SK-N-SH (cell line): ENCODE results near the gene MIPEP. TPM values are rescaled to one million over a fixed set of nuclear protein-coding genes. Genes with fewer than 3 reads are reported as not detected.

Experiments used
- CTCF ChIA-PET: fragments of 300-600, 350-600 bp; formaldehyde crosslinking; extraction: SDS; loops from one replicate; lab custom pipeline; 2021; lab: Yijun Ruan, JAX
- POLR2A ChIA-PET: fragments of 350-600 bp; sonication (Branson Sonifier 250); formaldehyde crosslinking; extraction: SDS; loops from one replicate; lab custom pipeline; 2020; ENCODE audit warnings: antibody characterized with exemption, inconsistent platforms; lab: Yijun Ruan, JAX
- DNase-seq: peaks from one replicate; pipeline ENCODE4 v3.0.0; 2012
- H2AFZ ChIP-seq: fragments of 200-600 bp; sonication (generic); 2 replicates; pipeline ENCODE4 v1.8.1; 2016; ENCODE audit warnings: antibody characterized with exemption, mild to moderate bottlenecking, low read depth
- H3F3A ChIP-seq: fragments of 200-600 bp; sonication (generic); replicated peaks from 2 replicates; pipeline ENCODE3; 2016; ENCODE audit warnings: antibody characterized with exemption, mild to moderate bottlenecking; ENCODE audit not compliant: insufficient read depth
- H3K27ac ChIP-seq, 2 experiments: fragments of 200-500 bp in 1 of 2; fragments of 200-600 bp in 1 of 2; sonication (Bioruptor generic) in 1 of 2; sonication (generic), shearing (Covaris generic) in 1 of 2; 2 replicates each; pipeline versions ENCODE4 v1.5.1 to v1.6.1; 2014 to 2016; ENCODE audit warnings: low read depth in 2 of 2, inconsistent platforms in 1 of 2, low read length in 1 of 2, mild to moderate bottlenecking in 1 of 2, mixed read lengths in 1 of 2
- H3K27me3 ChIP-seq: fragments of 200-600 bp; sonication (generic), shearing (Covaris generic); 2 replicates; pipeline ENCODE4 v1.6.1; 2016; ENCODE audit warnings: mixed run types; ENCODE audit not compliant: insufficient read depth
- H3K36me3 ChIP-seq, 2 experiments: fragments of 200-500 bp in 1 of 2; fragments of 200-600 bp in 1 of 2; sonication (Bioruptor generic) in 1 of 2; sonication (generic) in 1 of 2; replicated peaks in 1 of 2; 2 replicates each; pipeline versions ENCODE3 to v1.5.1; 2014 to 2016; ENCODE audit warnings: low read length in 1 of 2, mild to moderate bottlenecking in 1 of 2; ENCODE audit not compliant: insufficient read depth in 2 of 2, control insufficient read depth in 1 of 2
- H3K4me1 ChIP-seq, 2 experiments: fragments of 200-500 bp in 1 of 2; fragments of 200-600 bp in 1 of 2; sonication (Bioruptor generic) in 1 of 2; sonication (generic), shearing (Covaris generic) in 1 of 2; 2 replicates each; pipeline versions ENCODE4 v1.5.1 to v1.6.1; 2014 to 2016; ENCODE audit warnings: low read depth in 1 of 2, low read length in 1 of 2, mixed run types in 1 of 2; ENCODE audit not compliant: insufficient read depth in 2 of 2, control insufficient read depth in 1 of 2
- H3K4me2 ChIP-seq: fragments of 200-600 bp; sonication (generic), shearing (Covaris generic); 2 replicates; pipeline ENCODE4 v1.6.1; 2017; ENCODE audit warnings: mixed run types
- H3K4me3 ChIP-seq, 2 experiments: fragments of 200-500 bp in 1 of 2; fragments of 200-600 bp in 1 of 2; sonication (Bioruptor generic) in 1 of 2; sonication (generic), shearing (Covaris generic) in 1 of 2; 2 replicates each; pipeline versions ENCODE4 v1.5.1 to v1.8.1; 2014 to 2016; ENCODE audit warnings: low read depth in 2 of 2, inconsistent platforms in 1 of 2, low read length in 1 of 2, mild to moderate bottlenecking in 1 of 2, mixed read lengths in 1 of 2, moderate library complexity in 1 of 2
- H3K79me2 ChIP-seq: fragments of 200-600 bp; sonication (generic); 2 replicates; pipeline ENCODE4 v1.8.1; 2017; ENCODE audit warnings: mild to moderate bottlenecking; ENCODE audit not compliant: insufficient read depth
- H3K9ac ChIP-seq: fragments of 200-600 bp; sonication (generic); 2 replicates; pipeline ENCODE4 v1.6.1; 2017; ENCODE audit warnings: mixed run types
- H3K9me2 ChIP-seq: fragments of 200-600 bp; sonication (generic); 2 replicates; pipeline ENCODE4 v1.6.1; 2017; ENCODE audit warnings: mixed run types
- H3K9me3 ChIP-seq: fragments of 200-600 bp; sonication (generic); 2 replicates; pipeline ENCODE4 v1.6.1; 2017; ENCODE audit warnings: mixed run types, mild to moderate bottlenecking, moderate library complexity
- H4K20me1 ChIP-seq: fragments of 200-600 bp; sonication (generic); 2 replicates; pipeline ENCODE4 v1.6.1; 2017; ENCODE audit warnings: mild to moderate bottlenecking, mixed run types; ENCODE audit not compliant: insufficient read depth
- CHD2 ChIP-seq: fragments of 150-350 bp; IDR thresholded peaks from 2 replicates; pipeline ENCODE4 v1.6.1; 2018; ENCODE audit warnings: low read length; ENCODE audit not compliant: partially characterized antibody
- ELF1 ChIP-seq: IDR thresholded peaks from 2 replicates; pipeline ENCODE4 v1.4.0; 2012
- EP300 ChIP-seq, 2 experiments: IDR thresholded peaks; 2 replicates each; pipeline versions ENCODE4 v1.4.0 to v1.6.1; 2012; ENCODE audit warnings: borderline replicate concordance in 1 of 2, low read depth in 1 of 2, low read length in 1 of 2
- FOSL2 ChIP-seq: IDR thresholded peaks from 2 replicates; pipeline ENCODE4 v1.4.0; 2012; ENCODE audit warnings: low read depth, mild to moderate bottlenecking, moderate library complexity, borderline replicate concordance
- FOXJ3 ChIP-seq: sonication (generic); formaldehyde crosslinking; IDR thresholded peaks from 2 replicates; pipeline ENCODE4 v1.5.1; 2020; ENCODE audit warnings: mild to moderate bottlenecking, missing genetic modification reagents
- FOXM1 ChIP-seq: IDR thresholded peaks from 2 replicates; pipeline ENCODE4 v1.4.0; 2012; ENCODE audit warnings: low read depth, mild to moderate bottlenecking
- GATA2 ChIP-seq: sonication (generic); formaldehyde crosslinking; IDR thresholded peaks from 2 replicates; pipeline ENCODE4 v1.5.0; 2020; ENCODE audit warnings: mild to moderate bottlenecking, missing genetic modification reagents
- MAX ChIP-seq: IDR thresholded peaks from 2 replicates; pipeline ENCODE4 v1.4.0; 2012; ENCODE audit warnings: low read depth
- MEF2A ChIP-seq: IDR thresholded peaks from 2 replicates; pipeline ENCODE4 v1.4.0; 2012; ENCODE audit warnings: low read depth, borderline replicate concordance
- NFIC ChIP-seq: IDR thresholded peaks from 2 replicates; pipeline ENCODE4 v1.4.0; 2012; ENCODE audit warnings: borderline replicate concordance
- RCOR1 ChIP-seq: fragments of 150-350 bp; IDR thresholded peaks from 2 replicates; pipeline ENCODE4 v1.6.1; 2017; ENCODE audit warnings: antibody characterized with exemption, low read length
- REST ChIP-seq: IDR thresholded peaks from 2 replicates; pipeline ENCODE4 v1.6.1; 2012; ENCODE audit warnings: mild to moderate bottlenecking, low read depth, low read length, moderate library complexity
- SIN3A ChIP-seq: IDR thresholded peaks from 2 replicates; pipeline ENCODE4 v1.6.1; 2012; ENCODE audit warnings: low read depth, mild to moderate bottlenecking, low read length, moderate library complexity, borderline replicate concordance
- SMC3 ChIP-seq: IDR thresholded peaks from 2 replicates; pipeline ENCODE4 v1.6.1; 2012; ENCODE audit warnings: low read depth, low read length, improper control_type of control experiment
- TAF1 ChIP-seq: IDR thresholded peaks from 2 replicates; pipeline ENCODE4 v1.6.1; 2012; ENCODE audit warnings: low read depth, mild to moderate bottlenecking, low read length, moderate library complexity, borderline replicate concordance
- USF1 ChIP-seq: IDR thresholded peaks from 2 replicates; pipeline ENCODE4 v1.4.0; 2012; ENCODE audit warnings: low read depth, borderline replicate concordance
- WGBS: methylation state at CpG from one replicate; pipeline ENCODE4 v1.1.6; 2017; ENCODE audit warnings: low lambda C conversion rate; 5-methylcytosine and 5-hydroxymethylcytosine counted together
- polyA plus RNA-seq, 3 experiments: library from polyadenylated mRNA; depleted of rRNA; stranded (reverse); fragments of >200 nt; gene quantifications; 2 replicates each; pipeline ENCODE4 v1.2.3, GENCODE V29; 2012
- TF ChIP-seq, protein P1 (sequence below): fragments of 200-600 bp; sonication (generic); IDR thresholded peaks from 2 replicates; pipeline ENCODE4 v1.6.1; 2017; ENCODE audit warnings: antibody characterized with exemption, mild to moderate bottlenecking, moderate library complexity

The MIPEP gene
- polyA plus RNA-seq, 1 of the 3 experiments (the other 2 are of a cell fraction): 12.7 TPM

GRCh38 chr13:23848646-23849141, 40.5 kb downstream of the MIPEP start:
- POLR2A ChIA-PET: no interaction called here

More at GRCh38 chr13:23848646-23849141, 40.5 kb downstream of the MIPEP start:
- no peaks in the 10 kb centered on the region for H3K79me2 ChIP-seq
- TF ChIP-seq ELF1 (no peak), FOSL2 (no peak), TAF1 (no peak), USF1 (no peak), GATA2 (CRISPR knock-in tag) (no peak), CHD2 (no peak), RCOR1 (no peak), REST (no peak), SMC3 (no peak), FOXJ3 (CRISPR knock-in tag) (no peak), MEF2A (no peak), NFIC (no peak), FOXM1 (no peak), EP300 (IDR thresholded peaks at IDR 0.05; ENCODE audit: borderline replicate concordance in 1 of 2, low read depth in 1 of 2, low read length in 1 of 2) (no peak), SIN3A (no peak), MAX (no peak)
- TF ChIP-seq, protein P1, sequence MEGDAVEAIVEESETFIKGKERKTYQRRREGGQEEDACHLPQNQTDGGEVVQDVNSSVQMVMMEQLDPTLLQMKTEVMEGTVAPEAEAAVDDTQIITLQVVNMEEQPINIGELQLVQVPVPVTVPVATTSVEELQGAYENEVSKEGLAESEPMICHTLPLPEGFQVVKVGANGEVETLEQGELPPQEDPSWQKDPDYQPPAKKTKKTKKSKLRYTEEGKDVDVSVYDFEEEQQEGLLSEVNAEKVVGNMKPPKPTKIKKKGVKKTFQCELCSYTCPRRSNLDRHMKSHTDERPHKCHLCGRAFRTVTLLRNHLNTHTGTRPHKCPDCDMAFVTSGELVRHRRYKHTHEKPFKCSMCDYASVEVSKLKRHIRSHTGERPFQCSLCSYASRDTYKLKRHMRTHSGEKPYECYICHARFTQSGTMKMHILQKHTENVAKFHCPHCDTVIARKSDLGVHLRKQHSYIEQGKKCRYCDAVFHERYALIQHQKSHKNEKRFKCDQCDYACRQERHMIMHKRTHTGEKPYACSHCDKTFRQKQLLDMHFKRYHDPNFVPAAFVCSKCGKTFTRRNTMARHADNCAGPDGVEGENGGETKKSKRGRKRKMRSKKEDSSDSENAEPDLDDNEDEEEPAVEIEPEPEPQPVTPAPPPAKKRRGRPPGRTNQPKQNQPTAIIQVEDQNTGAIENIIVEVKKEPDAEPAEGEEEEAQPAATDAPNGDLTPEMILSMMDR: no peak
- no peaks in the 10 kb centered on the region for H4K20me1 ChIP-seq
- no peaks in the 10 kb centered on the region for H3F3A ChIP-seq
- DNase-seq: no peak
- H3K9me2 ChIP-seq: no peaks in the 10 kb centered on the region
- 96% methylated on average over 4 of the region's 8 CpGs for WGBS
- no peak overlapping the region for H3K4me2 ChIP-seq
- H3K4me1 ChIP-seq: peaks cover 0 to 17% of the 10 kb centered on the region in 2 experiments; a peak in 2 of 4 replicates
- H3K36me3 ChIP-seq: peaks cover 0 to 13% of the 10 kb centered on the region in 2 experiments
- H2AFZ ChIP-seq: no peak overlapping the region
- H3K4me3 ChIP-seq: no peak overlapping the region
- CTCF ChIA-PET: no interaction called here
- H3K27ac ChIP-seq: no peak overlapping the region
- no peaks in the 10 kb centered on the region for H3K9me3 ChIP-seq
- no peaks in the 10 kb centered on the region for H3K27me3 ChIP-seq
- no peak overlapping the region for H3K9ac ChIP-seq
